ENCODE data around the gene LRRN4.

LRRN4 gene

DNA sequence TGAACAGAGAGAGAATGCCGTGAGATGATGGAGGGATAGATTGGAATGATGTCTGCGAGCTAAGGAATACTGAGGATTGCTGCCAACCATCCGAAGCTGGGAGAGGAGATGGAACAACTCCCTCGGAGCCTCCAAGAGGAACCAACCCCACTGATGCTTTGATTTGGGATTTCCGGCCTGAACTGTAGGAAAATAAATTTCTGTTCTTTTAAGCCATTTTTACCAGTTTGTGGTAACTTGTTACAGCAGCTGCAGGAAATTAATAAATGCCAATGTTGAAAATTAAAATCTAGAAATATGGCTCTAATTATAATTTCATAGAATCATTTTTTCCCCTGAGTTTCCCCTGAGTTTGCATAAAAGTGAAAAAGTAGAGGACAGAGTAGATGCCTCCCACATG lies 14.1 kb downstream of the LRRN4 start:
- no peak for TF ChIP-seq CTCF (IDR thresholded peaks at IDR 0.05)

DNA sequence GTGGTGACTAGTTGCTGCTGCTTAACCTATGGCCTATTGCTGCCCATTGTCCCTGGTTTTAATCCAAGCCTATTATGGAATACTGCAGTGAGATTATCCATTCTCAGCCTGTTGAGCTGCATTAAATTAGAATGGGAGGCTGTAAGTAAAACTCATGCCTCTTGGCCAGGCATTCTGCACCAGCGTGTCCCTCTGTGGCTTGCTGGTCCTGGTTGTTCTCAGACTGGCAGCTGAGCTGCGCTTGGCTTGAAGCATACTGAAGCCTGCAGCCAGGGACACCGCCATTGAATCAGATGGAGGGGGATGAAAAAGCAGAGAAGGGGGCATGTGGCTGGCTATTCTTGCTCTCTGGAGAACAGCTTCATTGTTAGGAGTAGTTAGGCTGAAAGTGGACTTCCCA lies 15.6 kb downstream of the LRRN4 start:
- TF ChIP-seq CTCF (IDR thresholded peaks at IDR 0.05), result no peak

DNA sequence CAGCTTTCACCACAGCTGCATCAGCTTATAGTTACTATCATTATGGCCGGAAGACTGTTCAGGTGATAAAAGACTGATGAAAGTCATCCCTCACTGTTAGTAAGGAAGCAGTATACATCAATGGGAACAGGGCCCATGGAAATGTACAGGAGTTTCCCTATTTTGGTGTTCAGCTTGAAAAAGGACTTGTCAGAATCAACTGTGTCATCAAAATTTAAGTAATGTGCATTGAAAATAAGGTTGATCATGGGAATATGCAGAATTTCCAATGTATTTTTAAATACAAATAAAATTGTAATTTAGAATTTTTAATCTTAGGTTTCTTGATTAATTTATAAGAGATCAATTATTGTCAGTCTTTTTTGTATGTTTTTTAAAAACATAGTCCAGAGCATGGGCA lies 16.8 kb downstream of the LRRN4 start:
- no peak for TF ChIP-seq CTCF (IDR thresholded peaks at IDR 0.05)

DNA sequence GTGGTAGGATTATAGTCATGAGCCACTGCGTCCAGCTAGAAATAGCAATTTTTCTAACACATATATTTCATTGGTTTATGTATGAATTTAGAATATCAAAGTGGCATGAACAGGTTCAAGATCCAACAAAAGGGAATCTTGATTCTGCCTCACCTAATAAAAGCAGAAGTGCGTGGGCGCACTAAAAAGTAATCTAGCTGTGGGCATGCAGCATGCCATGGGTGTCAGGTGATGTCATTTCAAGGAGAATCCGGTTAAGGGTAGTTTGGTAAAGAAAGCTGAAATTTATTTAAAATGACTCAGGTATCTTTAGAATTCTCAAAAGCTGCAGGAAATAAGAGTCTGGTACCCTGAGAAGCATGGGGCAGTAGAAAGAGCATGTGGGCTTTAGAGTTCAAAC lies 17.6 kb downstream of the LRRN4 start:
- TF ChIP-seq CTCF (IDR thresholded peaks at IDR 0.05), result no peak

- no peak for TF ChIP-seq CTCF (IDR thresholded peaks at IDR 0.05)
Observed at GRCh38 chr20:6034134-6034969, 19.5 kb downstream of the LRRN4 start.

GRCh38 chr20:6030453-6031080 lies 23.3 kb downstream of the LRRN4 start:
- no peak for TF ChIP-seq CTCF (IDR thresholded peaks at IDR 0.05)

- TF ChIP-seq CTCF (IDR thresholded peaks at IDR 0.05), result no peak
Observed at GRCh38 chr20:6029538-6029937, 24.3 kb downstream of the LRRN4 start.

All from LNCAP (cell line).